PC-3 (cell line): Measurements from ENCODE around the gene MAGI2. TPM values are rescaled to one million over a fixed set of nuclear protein-coding genes. Genes with fewer than 3 reads are reported as not detected.

ENCODE experiments used
- ATAC-seq: fragments of 200-7000 bp; cut with Tn5 transposase; 2 replicates; pipeline ENCODE4 v1.9.1; 2020; ENCODE audit warnings: mild to moderate bottlenecking, moderate library complexity
- BruUV-seq: library from RNA; stranded (reverse); fragments of 400-500 nt; replicated peaks from 2 replicates; lab custom pipeline; 2021; lab: Mats Ljungman, UMichigan
- CTCF ChIA-PET: fragments of 300-600 bp; sonication (Branson Sonifier 250); formaldehyde crosslinking; loops from one replicate; lab custom pipeline; 2022; ENCODE audit warnings: antibody characterized with exemption; lab: Charles Lee
- POLR2A ChIA-PET: fragments of 300-600 bp; sonication (Branson Sonifier 250); formaldehyde crosslinking; loops from one replicate; lab custom pipeline; 2022; ENCODE audit warnings: antibody characterized with exemption; ENCODE audit not compliant: unreplicated experiment; lab: Charles Lee
- DNase-seq: peaks from one replicate; pipeline ENCODE4 v3.0.0-alpha.2; 2015
- H2AFZ ChIP-seq: fragments of 300-600 bp; sonication (generic); 2 replicates; pipeline ENCODE4 v1.6.0; 2016; ENCODE audit warnings: antibody characterized with exemption, low read length
- H3F3A ChIP-seq: fragments of 300-600 bp; sonication (generic); one replicate; pipeline ENCODE4 v1.6.0; 2017; ENCODE audit warnings: antibody characterized with exemption, low read length, control low read depth, mild to moderate bottlenecking; ENCODE audit not compliant: unreplicated experiment
- H3K27ac ChIP-seq: fragments of 300-600 bp; sonication (generic); 2 replicates; pipeline ENCODE4 v1.5.1; 2016; ENCODE audit warnings: mild to moderate bottlenecking, low read length
- H3K27me3 ChIP-seq: fragments of 300-600 bp; sonication (generic); 2 replicates; pipeline ENCODE4 v1.6.1; 2016; ENCODE audit warnings: low read length, mixed read lengths
- H3K36me3 ChIP-seq: fragments of 300-600 bp; sonication (generic); 2 replicates; pipeline ENCODE4 v1.6.1; 2016; ENCODE audit warnings: low read depth, mixed run types, low read length, mixed read lengths
- H3K4me1 ChIP-seq: fragments of 300-600 bp; sonication (generic); 2 replicates; pipeline ENCODE4 v1.5.1; 2016; ENCODE audit warnings: low read length; ENCODE audit not compliant: insufficient read depth
- H3K4me2 ChIP-seq: fragments of 300-600 bp; sonication (generic); 2 replicates; pipeline ENCODE4 v1.6.0; 2016; ENCODE audit warnings: low read length
- H3K4me3 ChIP-seq: fragments of 300-600 bp; sonication (generic); 2 replicates; pipeline ENCODE4 v1.5.1; 2016; ENCODE audit warnings: mild to moderate bottlenecking, low read length, mixed read lengths
- H3K79me2 ChIP-seq: fragments of 300-600 bp; sonication (generic); 2 replicates; pipeline ENCODE4 v1.6.1; 2017; ENCODE audit warnings: low read length, mixed read lengths
- H3K9ac ChIP-seq: fragments of 300-600 bp; sonication (generic); 2 replicates; pipeline ENCODE4 v1.6.0; 2016; ENCODE audit warnings: mild to moderate bottlenecking, low read length
- H3K9me2 ChIP-seq: fragments of 300-600 bp; sonication (generic); replicated peaks from 2 replicates; pipeline ENCODE4 v1.6.1; 2016; ENCODE audit warnings: mixed run types, low read length, mixed read lengths
- H3K9me3 ChIP-seq: fragments of 300-600 bp; sonication (generic); 2 replicates; pipeline ENCODE4 v1.6.1; 2016; ENCODE audit warnings: low read length, mixed read lengths
- H4K20me1 ChIP-seq: fragments of 300-600 bp; sonication (generic); 2 replicates; pipeline ENCODE4 v1.6.1; 2016; ENCODE audit warnings: low read length, mixed read lengths
- EZH2 ChIP-seq: fragments of 300-600 bp; sonication (generic); IDR thresholded peaks from one replicate; pipeline ENCODE4 v1.6.1; 2017; ENCODE audit warnings: antibody characterized with exemption, mild to moderate bottlenecking, low read length; ENCODE audit not compliant: unreplicated experiment
- EZH2phosphoT487 ChIP-seq: fragments of 300-600 bp; sonication (generic); IDR thresholded peaks from 2 replicates; pipeline ENCODE4 v1.6.1; 2018; ENCODE audit warnings: mild to moderate bottlenecking, antibody characterized with exemption, low read length, borderline replicate concordance
- intact Hi-C: fragments of 100-400 bp; cut with micrococcal nuclease; formaldehyde crosslinking; loops from 2 replicates; pipeline ENCODE4 v1.9.0; 2023
- total RNA-seq: library from RNA; depleted of rRNA; stranded (reverse); fragments of >200 nt; gene quantifications from 2 replicates; pipeline ENCODE4 v1.2.3, GENCODE V29; 2014
- TF ChIP-seq, protein P1 (sequence below): fragments of 300-600 bp; sonication (generic); conservative IDR thresholded peaks from 2 replicates; pipeline ENCODE4 v1.5.1; 2017; ENCODE audit warnings: antibody characterized with exemption, low read depth, mild to moderate bottlenecking, low read length

The MAGI2 gene
- total RNA-seq, 1 experiment from 2014 or later, result not detected

DNA sequence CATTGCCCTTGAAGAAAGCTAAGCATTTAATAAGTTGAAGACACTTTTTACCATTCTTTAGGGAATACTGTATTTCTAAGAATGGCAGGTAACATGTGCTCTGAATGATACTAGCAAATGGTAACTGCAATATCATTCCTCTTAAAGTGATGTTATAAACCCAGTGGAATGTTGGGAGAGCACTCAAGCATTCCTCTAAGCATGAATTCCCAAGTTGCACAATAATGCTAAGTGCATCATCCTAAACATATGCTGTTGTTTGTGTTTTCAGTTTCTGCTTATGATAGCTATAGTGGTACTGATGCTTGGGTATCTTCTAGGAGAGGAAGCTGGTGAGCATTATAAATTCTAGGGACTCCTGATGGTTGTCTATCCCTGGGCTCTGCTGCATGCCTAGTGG, 980.9 kb downstream of the MAGI2 start:
- no peaks in the 10 kb centered on the region for H3K9me3 ChIP-seq
- H3K4me3 ChIP-seq, result no peak overlapping the region
- POLR2A ChIA-PET, result no interaction called here
- BruUV-seq, result no TSS peak
- intact Hi-C loops, result no loop called here
- H3K4me1 ChIP-seq, result no peaks in the 10 kb centered on the region
- no peaks in the 10 kb centered on the region for H3K9me2 ChIP-seq
- H3F3A ChIP-seq, result no peaks in the 10 kb centered on the region
- DNase-seq (no peak), ATAC-seq (no peak)
- peaks cover 24% of the 10 kb centered on the region for H3K27me3 ChIP-seq
- H3K79me2 ChIP-seq, result no peaks in the 10 kb centered on the region
- H3K27ac ChIP-seq, result no peak overlapping the region
- H3K36me3 ChIP-seq, result no peaks in the 10 kb centered on the region
- H4K20me1 ChIP-seq, result no peaks in the 10 kb centered on the region
- TF ChIP-seq EZH2 (no peak), EZH2phosphoT487 (no peak)
- TF ChIP-seq, protein P1, sequence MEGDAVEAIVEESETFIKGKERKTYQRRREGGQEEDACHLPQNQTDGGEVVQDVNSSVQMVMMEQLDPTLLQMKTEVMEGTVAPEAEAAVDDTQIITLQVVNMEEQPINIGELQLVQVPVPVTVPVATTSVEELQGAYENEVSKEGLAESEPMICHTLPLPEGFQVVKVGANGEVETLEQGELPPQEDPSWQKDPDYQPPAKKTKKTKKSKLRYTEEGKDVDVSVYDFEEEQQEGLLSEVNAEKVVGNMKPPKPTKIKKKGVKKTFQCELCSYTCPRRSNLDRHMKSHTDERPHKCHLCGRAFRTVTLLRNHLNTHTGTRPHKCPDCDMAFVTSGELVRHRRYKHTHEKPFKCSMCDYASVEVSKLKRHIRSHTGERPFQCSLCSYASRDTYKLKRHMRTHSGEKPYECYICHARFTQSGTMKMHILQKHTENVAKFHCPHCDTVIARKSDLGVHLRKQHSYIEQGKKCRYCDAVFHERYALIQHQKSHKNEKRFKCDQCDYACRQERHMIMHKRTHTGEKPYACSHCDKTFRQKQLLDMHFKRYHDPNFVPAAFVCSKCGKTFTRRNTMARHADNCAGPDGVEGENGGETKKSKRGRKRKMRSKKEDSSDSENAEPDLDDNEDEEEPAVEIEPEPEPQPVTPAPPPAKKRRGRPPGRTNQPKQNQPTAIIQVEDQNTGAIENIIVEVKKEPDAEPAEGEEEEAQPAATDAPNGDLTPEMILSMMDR, result no peak
- H3K9ac ChIP-seq, result no peak overlapping the region
- H2AFZ ChIP-seq, result no peak overlapping the region
- CTCF ChIA-PET, result no interaction called here
- no peak overlapping the region for H3K4me2 ChIP-seq

DNA sequence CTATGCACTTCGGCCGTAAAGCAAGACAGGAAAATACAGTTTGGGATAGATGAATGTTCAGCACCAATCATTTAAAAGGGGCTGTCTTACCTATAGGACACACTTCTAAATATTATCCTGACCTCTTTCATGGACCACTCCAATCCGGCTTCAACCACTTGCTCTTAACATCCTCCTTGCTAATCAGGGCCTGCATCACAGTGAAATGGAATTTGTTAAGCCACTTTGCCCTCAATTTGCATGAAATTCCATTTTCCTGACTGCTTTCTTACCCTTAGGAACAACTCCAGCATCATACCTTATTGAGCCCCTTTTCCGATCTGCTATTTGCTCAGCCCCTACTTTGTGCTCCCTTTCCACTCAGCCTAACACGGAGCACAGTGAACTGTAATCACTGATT, 987.6 kb downstream of the MAGI2 start:
- no peak overlapping the region for H2AFZ ChIP-seq
- no peaks in the 10 kb centered on the region for H3K9me3 ChIP-seq
- no peak overlapping the region for H3K4me3 ChIP-seq
- no peaks in the 10 kb centered on the region for H3K9me2 ChIP-seq
- intact Hi-C loops, result no loop called here
- H3K79me2 ChIP-seq, result no peaks in the 10 kb centered on the region
- no peaks in the 10 kb centered on the region for H3K4me1 ChIP-seq
- DNase-seq, result no peak
- ChIA-PET CTCF (no interaction called here), POLR2A (no interaction called here)
- peaks cover 63% of the 10 kb centered on the region for H3K27me3 ChIP-seq
- no peak for ATAC-seq
- H3F3A ChIP-seq, result no peaks in the 10 kb centered on the region
- no peak overlapping the region for H3K9ac ChIP-seq
- no peaks in the 10 kb centered on the region for H3K36me3 ChIP-seq
- no peaks in the 10 kb centered on the region for H4K20me1 ChIP-seq
- no peak overlapping the region for H3K4me2 ChIP-seq
- TF ChIP-seq EZH2phosphoT487 (no peak), EZH2 (no peak)
- TF ChIP-seq, protein P1, result no peak
- no TSS peak for BruUV-seq
- no peak overlapping the region for H3K27ac ChIP-seq

DNA sequence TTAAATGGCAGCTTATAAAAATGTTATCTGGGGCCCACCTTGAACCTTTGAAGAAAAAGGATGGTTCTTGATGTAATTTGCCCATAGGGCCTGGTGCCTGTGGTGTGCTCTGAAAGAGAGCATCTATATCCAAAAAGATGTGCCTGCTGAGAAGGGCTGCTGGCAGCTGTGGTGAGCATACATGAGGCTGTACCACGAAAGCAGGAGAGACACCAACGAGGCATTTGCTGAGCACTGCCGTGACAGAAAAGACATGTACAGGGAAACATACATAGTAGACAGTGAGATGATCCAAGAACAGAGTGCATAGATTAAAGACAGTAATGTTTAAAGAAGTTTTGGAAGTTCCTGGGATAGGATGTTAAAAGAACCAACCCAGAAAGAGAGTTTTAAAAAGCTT, 990.4 kb downstream of the MAGI2 start:
- Histone ChIP-seq H3K4me3 (no peak overlapping the region), H3K9me3 (no peaks in the 10 kb centered on the region), H3K4me1 (no peaks in the 10 kb centered on the region), H2AFZ (no peak overlapping the region), H3K27ac (no peak overlapping the region), H4K20me1 (no peaks in the 10 kb centered on the region), H3F3A (no peaks in the 10 kb centered on the region), H3K27me3 (peaks cover 70% of the 10 kb centered on the region), H3K9ac (no peak overlapping the region), H3K4me2 (no peak overlapping the region), H3K36me3 (no peaks in the 10 kb centered on the region), H3K79me2 (no peaks in the 10 kb centered on the region), H3K9me2 (no peaks in the 10 kb centered on the region)
- DNase-seq (no peak), ATAC-seq (no peak)
- CTCF ChIA-PET, result no interaction called here
- POLR2A ChIA-PET, result no interaction called here
- no TSS peak for BruUV-seq
- TF ChIP-seq EZH2 (no peak), EZH2phosphoT487 (no peak)
- TF ChIP-seq, protein P1, result no peak
- intact Hi-C loops, result no loop called here
